HG03378 (cell line): Measurements from ENCODE around the gene IGSF21.
"Not testable (repeated sequence)": the region's sequence is repeated elsewhere in the genome, so short reads cannot be mapped to it uniquely, and the experiment has no call there.

Source experiments
- ATAC-seq: cut with Tn5 transposase; IDR thresholded peaks from one replicate; pipeline ENCODE4 v1.9.1; 2021; ENCODE audit warnings: mild to moderate bottlenecking, moderate library complexity; ENCODE audit not compliant: unreplicated experiment

Gene IGSF21

DNA sequence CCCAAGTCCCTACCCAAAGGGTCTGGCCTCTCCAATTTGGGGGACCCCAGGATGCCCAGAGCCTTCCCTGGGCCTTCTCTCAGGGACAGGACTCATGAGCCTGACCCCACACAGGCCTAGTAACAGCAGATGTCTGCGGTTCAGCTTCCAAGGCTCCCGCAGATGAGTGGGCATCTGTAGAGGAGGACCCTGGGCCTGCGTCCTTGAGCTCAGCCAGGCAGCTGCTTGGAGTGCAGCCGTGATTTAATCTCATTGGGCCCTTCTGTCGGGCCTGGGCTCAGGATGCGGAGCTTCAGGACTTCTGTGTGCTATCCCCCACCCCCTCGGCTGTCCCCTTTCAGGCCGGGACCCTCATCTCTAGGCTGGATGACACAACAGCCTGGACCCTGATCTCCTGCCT is 35.4 kb downstream of the IGSF21 start:
- no peak for ATAC-seq

DNA sequence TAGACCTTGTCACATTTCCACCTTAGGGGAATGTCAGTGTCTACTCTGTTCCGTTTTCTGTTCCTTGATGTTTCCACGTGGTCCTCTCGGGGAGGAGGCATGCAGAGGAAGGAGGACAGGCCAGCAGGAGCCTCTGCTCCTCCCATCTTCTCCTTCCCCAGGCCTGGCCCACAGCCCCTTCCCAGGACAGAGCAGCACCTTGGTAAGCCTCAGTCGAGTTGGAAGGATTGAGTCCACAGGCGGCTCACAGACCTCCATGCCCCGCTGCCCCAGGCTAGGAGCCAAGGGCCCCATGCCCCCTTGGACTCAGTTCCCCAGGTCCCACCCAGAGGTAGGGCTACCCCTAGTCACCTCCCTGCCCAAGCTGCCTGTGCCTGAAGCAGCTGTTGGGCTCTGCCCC is 36.5 kb downstream of the IGSF21 start:
- no peak for ATAC-seq

DNA sequence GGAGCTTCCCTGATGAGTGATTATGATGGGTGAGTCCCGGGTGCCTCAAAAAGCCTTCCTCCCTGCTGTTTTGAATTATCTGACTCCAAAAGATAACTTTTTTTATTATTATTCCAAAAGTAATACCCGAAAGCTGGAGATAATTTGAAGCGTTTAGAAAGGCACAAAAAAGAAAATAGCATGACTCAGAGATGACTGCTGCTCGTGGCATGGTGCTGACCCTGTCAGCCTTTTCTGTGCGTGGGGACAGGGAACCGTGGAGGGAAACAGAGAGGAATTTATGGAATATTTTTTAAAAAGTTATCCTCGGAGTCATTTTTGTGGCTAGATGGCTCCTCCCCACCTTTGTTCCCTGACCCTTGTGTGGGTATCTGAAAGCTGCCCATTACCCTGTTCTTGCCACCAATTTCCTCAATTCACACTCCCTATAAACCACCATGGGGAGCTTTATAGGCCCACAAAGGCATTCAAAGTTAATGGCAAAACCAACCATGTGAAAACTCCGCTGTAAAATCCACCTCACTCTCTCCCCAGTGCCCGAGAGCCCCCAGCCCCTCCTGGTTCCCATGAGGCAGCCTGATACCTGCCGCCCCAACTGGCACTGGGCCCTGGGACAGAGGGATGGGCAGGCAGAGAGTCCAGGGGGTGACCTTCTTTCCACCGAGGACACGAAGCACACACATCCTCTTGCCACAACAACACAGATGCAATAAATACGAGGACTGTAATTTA is 37.5 kb downstream of the IGSF21 start:
- no peak for ATAC-seq

DNA sequence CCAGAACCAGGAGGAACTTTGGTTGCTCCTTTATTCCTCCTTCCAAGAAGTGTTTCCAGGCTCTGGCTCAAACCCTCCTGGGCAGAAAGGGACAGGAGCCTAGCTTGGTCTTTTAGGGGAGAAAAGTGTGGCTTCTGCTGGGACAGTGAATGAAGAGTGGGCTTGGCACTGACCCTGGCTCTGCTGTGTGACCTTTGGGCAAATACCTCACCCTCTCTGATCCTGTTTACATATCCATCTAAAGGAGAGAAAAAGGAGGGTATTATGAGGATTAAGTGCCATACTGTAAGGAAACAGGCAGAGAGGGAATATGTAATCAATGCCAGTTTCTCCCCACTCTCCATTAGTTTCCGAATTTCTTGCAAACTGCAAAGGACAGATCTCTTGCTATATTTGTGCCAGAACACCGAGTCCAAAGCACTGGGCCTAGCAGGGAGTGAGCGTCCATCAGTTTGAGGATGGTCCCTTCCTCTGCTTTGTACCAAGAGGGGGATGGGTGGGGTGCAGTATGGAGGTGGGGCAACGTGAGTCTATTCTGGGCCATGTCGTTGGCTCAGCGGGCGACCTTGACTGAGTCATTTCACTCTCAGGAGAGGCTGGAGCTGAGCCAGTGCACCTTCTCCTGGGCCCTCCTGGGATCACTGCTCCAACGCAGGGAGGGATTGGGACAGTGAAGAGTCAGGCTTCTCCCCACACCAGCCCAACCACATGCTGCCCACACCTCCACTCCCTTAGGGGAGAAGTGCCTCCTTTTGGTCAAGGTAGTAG is 38.4 kb downstream of the IGSF21 start:
- no peak for ATAC-seq

DNA sequence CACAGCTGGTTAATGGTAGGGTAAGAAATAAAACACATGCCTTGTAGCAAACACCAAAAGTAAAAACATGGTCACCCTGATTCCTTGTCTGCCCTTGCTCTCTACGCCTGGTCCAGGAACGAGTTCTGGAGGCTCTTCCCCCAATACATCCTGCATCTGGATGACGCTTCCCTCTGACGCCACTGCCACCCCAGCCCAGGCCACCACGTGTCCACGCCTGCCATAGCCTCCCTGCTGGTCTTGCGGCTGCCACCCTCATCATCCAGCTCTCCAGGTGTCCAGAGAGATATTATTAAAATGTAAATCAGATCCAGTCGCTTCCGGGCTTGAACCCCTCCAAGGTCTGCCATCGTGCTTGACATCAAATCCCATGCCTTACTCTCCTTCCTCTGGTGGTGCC is 39.3 kb downstream of the IGSF21 start:
- ATAC-seq: no peak

DNA sequence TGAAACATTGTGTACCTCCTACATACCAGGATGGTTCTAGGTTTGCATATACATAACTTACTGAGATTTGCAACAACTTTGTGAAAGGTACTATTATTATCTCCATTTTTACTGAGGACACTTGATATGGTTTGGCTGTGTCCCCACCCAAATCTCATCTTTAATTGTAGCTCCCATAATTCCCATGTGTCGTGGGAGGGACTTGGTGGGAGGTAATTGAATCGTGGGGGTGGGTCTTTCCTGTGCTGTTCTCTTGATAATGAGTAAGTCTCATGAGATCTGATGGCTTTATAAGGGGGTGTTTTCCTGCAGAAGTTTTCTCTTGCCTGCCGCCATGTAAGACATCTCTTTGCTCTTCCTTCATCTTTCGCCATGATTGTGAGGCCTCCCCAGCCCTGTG is 40.1 kb downstream of the IGSF21 start:
- no peak for ATAC-seq

DNA sequence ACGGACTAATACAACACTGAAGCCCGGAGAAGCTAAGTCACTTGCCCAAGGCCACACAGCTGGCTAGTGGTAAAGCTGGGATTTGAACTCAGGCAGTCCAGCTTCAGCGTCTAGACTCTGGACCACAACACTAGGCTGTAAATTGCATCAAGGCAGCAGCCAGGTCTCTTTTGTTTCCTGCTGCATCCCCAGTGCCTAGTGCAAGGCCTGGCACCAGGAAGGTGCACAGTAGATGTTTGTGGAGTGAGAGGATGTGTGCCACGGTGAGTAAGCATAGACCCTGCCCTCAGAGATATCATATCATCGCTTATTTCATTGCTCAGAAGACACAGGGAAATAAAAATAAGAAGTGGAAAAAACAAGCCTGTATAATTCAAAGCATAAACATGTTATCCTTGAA is 40.9 kb downstream of the IGSF21 start:
- no peak for ATAC-seq

DNA sequence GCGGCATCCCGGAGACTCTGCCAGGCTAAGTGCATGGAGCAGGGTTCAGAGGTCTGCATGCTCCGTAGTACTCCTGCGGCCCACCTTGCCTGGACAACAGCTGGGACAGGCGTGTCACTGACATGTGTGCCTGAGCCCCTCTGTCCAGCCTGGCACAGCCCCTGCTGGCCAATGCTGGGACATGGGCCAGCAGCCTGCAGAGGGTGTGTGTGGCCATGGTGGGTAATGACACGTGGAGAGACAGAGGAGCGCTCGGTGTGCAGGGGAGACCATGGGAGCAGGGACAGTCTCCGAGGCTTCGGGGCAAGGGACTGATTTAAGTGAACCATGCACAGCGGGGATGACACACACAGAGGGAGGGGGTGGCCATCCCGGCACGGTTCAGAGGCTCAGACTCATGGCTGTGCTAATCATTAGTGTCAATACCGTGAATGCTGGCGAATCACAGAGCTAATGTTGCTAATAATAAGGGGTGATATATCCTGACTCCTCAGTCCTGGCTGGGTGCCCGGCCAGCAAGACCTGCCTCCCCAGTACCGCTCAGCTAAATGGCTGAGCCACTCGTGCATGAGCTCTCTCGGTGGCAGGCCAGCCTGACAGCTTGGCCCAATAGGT is 41.5 kb downstream of the IGSF21 start:
- no peak for ATAC-seq

DNA sequence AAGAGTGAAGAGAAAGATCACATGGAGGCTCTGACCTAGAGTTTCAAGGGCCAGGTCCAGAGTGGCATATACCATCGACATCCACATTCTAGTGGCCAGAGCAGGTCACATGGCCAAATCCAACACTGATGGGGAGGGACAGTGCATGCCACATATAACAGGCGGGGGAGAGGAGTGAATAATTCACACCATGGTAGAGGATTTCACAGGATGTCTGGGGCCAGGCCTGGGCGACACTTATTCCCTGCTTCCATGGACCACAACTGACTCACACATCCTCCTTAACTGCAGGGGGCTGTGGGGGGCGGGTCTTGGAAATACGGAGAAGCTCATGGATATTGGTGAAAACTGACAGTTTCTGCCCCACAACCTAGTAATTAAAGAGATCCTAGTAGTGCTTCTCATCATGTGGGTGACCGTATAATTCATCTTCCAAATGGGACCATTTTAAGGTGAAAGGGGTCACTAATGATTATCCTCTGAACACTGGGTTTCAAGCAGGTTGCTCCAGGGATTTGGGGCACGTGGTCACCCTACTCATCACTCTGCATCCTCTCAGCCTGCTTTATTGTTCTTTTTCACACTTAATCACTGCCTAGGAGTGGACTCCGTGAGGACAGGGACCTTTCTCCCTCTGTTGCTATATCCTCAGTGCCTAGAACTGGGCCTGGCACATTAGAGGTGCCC is 44.0 kb downstream of the IGSF21 start:
- no peak for ATAC-seq

DNA sequence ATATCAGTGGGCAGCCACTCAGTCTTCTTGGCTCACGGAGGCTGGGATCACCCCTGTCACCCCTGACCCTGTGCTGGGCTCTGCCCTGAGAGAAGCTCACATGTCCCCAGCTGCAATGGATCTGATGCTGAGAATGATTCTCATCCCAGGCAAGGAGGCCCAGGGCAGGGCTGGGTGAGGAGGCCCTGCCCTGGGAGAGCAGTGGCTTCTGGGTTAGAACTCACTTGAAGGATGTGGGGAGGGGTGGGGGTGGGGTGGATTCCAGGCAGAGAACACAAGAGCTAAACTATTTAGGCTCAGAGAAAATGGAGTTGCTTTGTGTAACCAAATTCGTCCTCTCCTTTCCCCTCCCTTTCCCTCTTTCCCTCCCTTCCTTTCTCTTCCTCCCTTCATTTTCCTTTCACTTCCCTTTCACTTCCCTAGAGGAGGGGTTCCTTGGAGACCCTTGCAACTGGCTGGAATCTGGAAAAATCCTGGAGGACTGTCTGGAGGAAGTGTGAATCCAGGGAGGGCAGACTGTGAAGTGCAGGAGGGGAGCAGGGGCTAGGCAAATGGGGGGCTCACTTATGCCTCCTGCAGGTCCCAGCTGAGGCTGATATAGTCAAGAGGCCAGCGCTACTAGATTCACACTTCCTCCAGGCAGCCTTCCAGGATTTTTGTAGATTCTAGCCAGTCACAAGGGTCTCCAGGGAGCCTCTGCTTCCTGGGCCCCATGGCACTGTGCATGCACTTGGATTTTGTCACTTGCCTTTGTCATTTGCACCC is 47.0 kb downstream of the IGSF21 start:
- ATAC-seq: no peak

DNA sequence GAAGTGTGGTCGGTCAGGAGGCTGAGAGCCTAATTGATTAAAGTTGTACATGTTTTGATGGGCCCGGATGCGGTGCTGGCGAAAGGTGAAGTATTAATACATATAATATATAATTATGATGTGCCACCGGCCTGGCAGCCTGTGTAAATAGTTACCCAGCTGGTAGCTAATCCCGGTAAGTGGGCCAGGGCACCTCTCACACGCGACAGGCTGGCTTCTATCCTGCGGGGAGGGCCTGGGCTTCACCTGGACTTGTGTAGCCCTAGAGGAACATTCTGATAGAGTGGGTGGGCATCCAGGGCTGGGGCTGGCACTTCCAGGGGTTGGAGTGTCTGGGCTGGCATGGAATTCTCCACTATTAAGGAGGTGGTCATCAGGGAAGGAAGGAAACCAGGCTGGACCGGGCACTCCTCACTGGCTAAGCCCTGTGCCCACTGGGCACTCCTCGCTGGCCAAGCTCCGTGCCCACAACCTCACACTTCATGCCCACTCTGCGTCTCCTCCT is 48.3 kb downstream of the IGSF21 start:
- no peak for ATAC-seq

DNA sequence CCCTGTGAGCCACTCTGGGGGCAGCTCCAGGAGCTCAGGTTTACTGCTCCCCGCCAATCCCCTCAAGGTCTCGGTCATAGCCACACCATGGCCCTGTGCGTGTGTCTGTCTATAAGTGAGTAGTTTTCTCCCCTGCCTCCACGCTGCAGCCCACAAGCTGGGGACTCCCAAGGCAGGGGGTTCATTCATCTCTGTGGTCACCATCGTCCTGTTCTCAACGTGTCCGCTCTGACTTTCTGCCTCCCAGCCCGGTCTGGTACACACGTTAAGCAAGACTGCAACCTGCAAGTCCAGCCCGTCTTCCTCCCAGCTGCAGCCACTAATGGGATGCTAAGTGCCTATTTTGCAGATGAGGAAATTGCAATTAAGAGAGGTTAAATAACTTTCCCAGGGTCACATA is 49.8 kb downstream of the IGSF21 start:
- ATAC-seq: no peak

DNA sequence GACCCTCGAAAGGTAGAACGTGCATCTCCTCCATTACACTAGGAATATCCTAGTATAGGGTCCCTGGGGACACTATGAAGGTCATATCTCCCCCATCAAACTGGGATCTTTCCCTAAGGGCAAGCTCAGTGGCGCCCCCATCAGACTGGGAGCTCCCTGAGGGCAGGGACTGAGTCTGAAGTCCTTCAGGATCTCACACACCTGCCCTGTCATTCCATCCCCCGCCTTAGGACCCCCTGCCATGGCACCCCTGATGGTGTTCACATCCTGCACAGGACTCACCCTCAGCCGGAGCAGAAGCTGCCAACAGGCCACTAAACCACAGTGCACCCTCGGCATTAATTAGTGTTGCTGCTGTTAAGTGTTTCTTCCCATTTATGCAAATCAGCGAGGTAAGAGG is 50.4 kb downstream of the IGSF21 start:
- ATAC-seq: no peak

DNA sequence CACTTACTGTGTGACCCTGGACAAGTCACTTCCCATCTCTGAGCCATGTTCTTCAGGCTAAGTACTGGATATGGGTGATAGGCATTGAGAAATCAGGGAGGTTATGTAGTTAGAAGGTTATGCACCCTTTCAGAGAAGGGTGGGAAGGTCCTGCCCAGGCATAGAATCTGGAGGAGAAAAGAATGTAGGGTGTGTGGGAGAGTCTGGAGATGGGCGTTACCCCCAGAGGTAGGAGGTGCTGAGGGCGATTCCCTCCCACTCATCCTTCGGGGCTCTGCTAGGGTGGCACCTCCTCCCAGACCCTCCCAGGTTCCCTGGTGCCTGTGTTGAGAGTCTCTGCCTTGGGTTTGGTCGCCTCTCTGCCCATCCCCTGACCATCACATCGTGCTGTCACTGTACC is 51.1 kb downstream of the IGSF21 start:
- ATAC-seq: no peak

DNA sequence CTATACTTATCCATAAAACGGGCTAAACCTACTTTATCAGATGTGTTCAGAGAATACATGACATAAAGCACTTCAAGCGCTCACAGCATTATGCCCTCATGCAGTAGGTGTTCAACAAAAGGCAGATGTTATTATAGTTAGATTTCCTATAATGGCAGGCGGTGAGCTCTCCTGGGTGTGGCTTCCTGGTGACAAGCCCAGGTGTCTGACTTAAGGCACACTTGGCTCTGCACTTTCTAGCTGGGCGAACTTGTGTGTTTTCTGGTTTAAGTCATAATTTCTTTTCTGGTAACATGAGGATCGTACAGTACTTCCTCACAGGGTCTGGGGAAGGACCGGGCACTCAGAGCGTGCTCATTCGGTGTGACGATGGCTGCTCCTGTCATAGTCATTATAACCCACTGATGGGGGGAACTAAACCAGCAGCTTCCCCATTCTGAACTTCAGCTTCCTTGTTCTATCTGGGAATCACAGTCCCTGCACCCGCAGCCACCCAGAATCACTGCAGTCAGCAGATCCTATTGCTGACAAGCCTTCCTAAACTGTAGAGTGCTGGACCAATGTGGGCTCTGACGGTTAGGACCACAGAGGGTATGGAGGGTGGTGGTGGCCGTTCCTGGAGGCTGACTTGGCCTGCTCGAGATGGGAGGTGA is 52.8 kb downstream of the IGSF21 start:
- no peak for ATAC-seq

DNA sequence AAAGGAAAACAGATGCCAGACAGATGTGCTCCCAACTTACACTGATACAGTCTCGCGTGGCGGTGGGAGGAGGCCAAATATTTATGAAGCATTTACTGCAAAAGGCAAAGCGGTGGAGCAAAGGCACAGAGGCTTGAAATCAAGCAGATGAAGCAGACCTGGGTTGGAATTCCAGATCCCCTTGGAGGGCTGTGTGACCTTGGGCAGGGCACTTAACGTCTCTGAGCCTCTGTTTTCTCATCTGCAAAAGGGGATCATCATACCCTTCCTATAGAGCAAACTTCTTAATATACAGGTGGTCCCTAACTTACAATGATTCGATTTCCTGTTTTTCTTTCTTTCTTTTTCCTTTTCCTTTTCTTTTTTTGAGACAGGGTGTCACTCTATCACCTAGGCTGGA is 54.1 kb downstream of the IGSF21 start:
- ATAC-seq: no peak

DNA sequence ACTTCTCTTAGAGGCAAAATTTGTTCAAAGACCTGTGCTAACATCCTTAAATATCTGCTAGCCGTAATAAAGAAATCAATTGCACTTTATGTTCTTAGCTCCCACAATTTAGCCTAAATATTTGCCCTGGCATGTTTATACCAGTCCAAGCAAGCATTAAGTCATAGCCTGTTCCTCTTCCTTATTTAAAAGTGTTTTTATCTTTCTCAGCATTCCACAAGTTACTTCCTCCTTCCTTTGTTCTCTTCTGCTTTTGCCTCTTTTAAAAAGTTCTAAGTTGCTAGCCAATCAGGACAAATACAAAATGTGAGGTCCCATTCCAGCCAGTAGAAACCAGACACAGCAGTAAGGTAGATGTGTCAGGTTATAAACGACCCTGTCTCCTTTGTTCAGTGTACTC is 58.0 kb downstream of the IGSF21 start:
- not testable (repeated sequence) for ATAC-seq

DNA sequence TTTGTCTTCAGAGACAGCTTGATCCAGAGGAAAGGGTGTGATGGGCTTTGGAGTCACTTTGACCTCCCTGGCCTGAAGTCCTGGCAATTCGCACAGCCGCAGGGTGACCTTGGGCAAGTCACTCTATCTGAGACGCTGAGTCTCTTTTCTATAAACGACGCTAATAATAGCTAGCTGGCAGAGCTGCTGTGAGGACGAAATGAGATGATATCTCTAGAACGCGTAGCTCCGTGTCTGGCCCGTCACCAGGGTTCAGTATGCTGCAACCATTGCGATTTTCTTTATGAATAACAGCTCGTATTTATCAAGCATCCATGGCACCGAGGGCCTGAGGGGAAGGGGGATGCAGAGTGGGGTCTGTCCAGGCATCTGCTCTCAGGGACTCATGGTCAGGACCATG is 58.7 kb downstream of the IGSF21 start:
- ATAC-seq: no peak

DNA sequence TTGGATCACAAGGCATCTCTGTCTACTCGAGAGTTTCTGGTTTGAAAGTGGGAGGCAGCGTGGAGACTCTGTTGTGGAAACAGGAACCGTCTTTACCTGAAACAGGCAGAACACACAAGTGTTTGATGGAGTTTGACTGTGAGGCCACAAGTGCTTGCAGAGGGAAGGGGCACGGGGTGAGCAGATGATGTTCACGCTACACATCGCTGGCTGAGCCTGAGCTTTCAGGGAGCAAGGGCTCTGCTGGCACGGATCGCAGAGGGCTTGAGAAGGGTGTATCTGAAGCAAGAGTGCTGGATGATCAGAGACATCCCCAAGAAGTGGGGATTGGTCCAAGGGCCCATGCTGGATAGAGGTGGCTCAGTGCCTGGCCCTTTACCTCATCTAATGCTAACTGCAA is 59.3 kb downstream of the IGSF21 start:
- no peak for ATAC-seq

DNA sequence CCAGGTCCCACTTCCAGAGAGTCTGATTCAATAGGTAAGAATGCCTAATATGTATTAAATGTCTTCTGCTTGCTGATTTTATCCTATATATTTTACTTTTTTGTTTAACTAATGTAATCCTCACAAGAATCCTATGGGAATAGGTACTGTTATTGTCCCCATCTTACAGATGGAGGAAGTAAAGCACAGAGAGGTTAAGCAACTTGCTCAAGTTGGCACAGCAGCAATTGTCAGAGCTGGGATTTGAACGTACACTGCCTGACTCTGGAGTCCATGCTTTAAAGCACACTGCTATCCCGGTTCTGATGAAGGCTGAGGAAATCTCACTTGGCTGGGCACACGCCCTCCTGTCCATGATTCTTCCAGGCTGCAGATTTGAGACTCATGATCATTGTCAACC is 62.8 kb downstream of the IGSF21 start:
- ATAC-seq: no peak
